Measurements from ENCODE around the gene ESRRG. TPM values are rescaled to one million over a fixed set of nuclear protein-coding genes. Genes with fewer than 3 reads are reported as not detected.
"Not testable (repeated sequence)": the region's sequence is repeated elsewhere in the genome, so short reads cannot be mapped to it uniquely, and the experiment has no call there.

ESRRG gene
- polyA plus RNA-seq, 3 donors = 46.4 to 47.2 (median 46.4) TPM

- DNase-seq (ENCODE audit: low read depth in 3 of 3, low spot score in 2 of 3) = no peak
Measured at GRCh38 chr1:216705676-216706075, 17.6 kb downstream of the ESRRG start.

GRCh38 chr1:216704065-216704464 lies 19.2 kb downstream of the ESRRG start:
- DNase-seq (ENCODE audit: low read depth in 3 of 3, low spot score in 2 of 3) = not testable (repeated sequence)

GRCh38 chr1:216702170-216702569 lies 21.1 kb downstream of the ESRRG start:
- no peak for DNase-seq (ENCODE audit: low read depth in 3 of 3, low spot score in 2 of 3)

GRCh38 chr1:216700779-216701178 lies 22.4 kb downstream of the ESRRG start:
- DNase-seq (ENCODE audit: low read depth in 3 of 3, low spot score in 2 of 3) = no peak

GRCh38 chr1:216691710-216692109 lies 31.5 kb downstream of the ESRRG start:
- no peak for DNase-seq (ENCODE audit: low read depth in 3 of 3, low spot score in 2 of 3)

GRCh38 chr1:216690603-216691002 lies 32.6 kb downstream of the ESRRG start:
- DNase-seq (ENCODE audit: low read depth in 3 of 3, low spot score in 2 of 3) = no peak

GRCh38 chr1:216688127-216688657 lies 35.0 kb downstream of the ESRRG start:
- DNase-seq (ENCODE audit: low read depth in 3 of 3, low spot score in 2 of 3) = no peak

GRCh38 chr1:216686860-216687766 lies 36.1 kb downstream of the ESRRG start:
- DNase-seq (ENCODE audit: low read depth in 3 of 3, low spot score in 2 of 3) = no peak

GRCh38 chr1:216682752-216683151 lies 40.5 kb downstream of the ESRRG start:
- DNase-seq (ENCODE audit: low read depth in 3 of 3, low spot score in 2 of 3) = no peak

- no peak for DNase-seq (ENCODE audit: low read depth in 3 of 3, low spot score in 2 of 3)
Measured at GRCh38 chr1:216679108-216679507, 44.1 kb downstream of the ESRRG start.

GRCh38 chr1:216670118-216670883 lies 52.9 kb downstream of the ESRRG start:
- no peak for DNase-seq (ENCODE audit: low read depth in 3 of 3, low spot score in 2 of 3)

GRCh38 chr1:216666441-216666840 lies 56.8 kb downstream of the ESRRG start:
- no peak for DNase-seq (ENCODE audit: low read depth in 3 of 3, low spot score in 2 of 3)

- no peak for DNase-seq (ENCODE audit: low read depth in 3 of 3, low spot score in 2 of 3)
Measured at GRCh38 chr1:216665856-216666255, 57.4 kb downstream of the ESRRG start.

GRCh38 chr1:216665406-216665805 lies 57.8 kb downstream of the ESRRG start:
- no peak for DNase-seq (ENCODE audit: low read depth in 3 of 3, low spot score in 2 of 3)

GRCh38 chr1:216662681-216663080 lies 60.5 kb downstream of the ESRRG start:
- no peak for DNase-seq (ENCODE audit: low read depth in 3 of 3, low spot score in 2 of 3)

GRCh38 chr1:216660561-216660960 lies 62.7 kb downstream of the ESRRG start:
- DNase-seq (ENCODE audit: low read depth in 3 of 3, low spot score in 2 of 3) = no peak

- DNase-seq (ENCODE audit: low read depth in 3 of 3, low spot score in 2 of 3) = no peak
Measured at GRCh38 chr1:216653001-216653400, 70.2 kb downstream of the ESRRG start.

GRCh38 chr1:216651826-216652418 lies 71.3 kb downstream of the ESRRG start:
- no peak for DNase-seq (ENCODE audit: low read depth in 3 of 3, low spot score in 2 of 3)

- no peak for DNase-seq (ENCODE audit: low read depth in 3 of 3, low spot score in 2 of 3)
Measured at GRCh38 chr1:216643176-216643575, 80.1 kb downstream of the ESRRG start.

- DNase-seq (ENCODE audit: low read depth in 3 of 3, low spot score in 2 of 3) = no peak
Measured at GRCh38 chr1:216641669-216642460, 81.4 kb downstream of the ESRRG start.

Data from right renal cortex interstitium (tissue), 3 donors.